HG03045 (cell line): ENCODE results near the gene OGFOD3.

Source experiments
- ATAC-seq: cut with Tn5 transposase; IDR thresholded peaks from one replicate; pipeline ENCODE4 v1.9.1; 2021; ENCODE audit warnings: mild to moderate bottlenecking, moderate library complexity; ENCODE audit not compliant: unreplicated experiment

The OGFOD3 gene

DNA sequence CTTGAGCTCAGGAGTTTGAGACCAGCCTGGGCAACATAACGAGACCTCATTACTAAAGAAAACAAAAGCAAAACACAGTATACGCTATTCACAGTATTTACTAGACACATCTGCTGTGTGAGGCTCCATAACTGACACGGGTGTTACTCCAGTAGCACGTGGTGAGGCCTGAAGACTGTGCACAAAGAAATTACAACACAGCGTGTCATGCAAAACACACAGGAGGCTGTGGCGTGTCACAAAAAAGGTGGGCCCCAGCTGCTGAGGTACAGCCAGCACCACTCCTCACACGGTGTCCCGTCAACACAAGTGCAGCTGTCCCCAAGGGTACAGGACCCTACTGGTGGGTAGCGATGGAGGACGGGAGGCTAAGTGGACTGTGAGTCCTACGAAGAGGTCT, 29.5 kb upstream of the OGFOD3 start:
- no peak for ATAC-seq

DNA sequence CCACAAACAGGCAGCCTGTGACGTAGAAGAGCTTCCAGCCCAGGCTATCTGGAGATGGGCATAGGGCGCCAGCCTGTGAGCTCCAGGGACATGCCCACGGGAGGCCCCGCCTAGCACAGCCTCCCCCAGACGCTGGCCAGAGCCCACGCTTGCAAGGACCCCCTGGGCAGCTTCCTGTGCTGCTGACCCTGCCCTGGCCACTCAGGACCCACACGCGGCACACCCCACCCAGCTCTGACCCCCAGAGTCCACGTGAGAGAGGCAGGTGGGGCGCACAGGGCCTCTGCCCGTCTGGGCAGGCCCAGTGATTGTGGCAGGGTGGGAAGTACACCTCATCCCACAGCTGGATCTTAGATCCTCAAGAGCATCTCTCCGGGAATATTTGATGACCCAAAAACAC, 28.3 kb upstream of the OGFOD3 start:
- no peak for ATAC-seq

DNA sequence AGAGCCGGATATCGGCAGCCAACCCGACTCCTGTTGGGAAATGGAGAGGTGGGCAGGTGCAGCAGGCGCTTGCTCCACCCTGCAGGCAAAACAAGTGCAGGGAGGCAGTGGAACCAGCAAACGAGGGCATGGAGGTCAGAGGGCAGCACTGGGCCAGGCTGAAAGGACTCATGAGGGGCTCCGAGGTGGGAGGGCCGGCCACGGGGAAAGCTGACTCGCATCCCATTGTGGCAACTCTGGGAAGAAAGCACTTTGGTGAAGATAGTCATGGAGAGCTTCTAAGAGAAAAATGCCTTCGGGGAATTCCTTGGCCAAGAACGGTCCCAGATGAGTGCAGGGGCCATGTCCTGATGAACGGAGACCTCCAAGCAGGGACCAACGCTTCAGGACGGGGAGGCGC, 27.7 kb upstream of the OGFOD3 start:
- ATAC-seq, result no peak

DNA sequence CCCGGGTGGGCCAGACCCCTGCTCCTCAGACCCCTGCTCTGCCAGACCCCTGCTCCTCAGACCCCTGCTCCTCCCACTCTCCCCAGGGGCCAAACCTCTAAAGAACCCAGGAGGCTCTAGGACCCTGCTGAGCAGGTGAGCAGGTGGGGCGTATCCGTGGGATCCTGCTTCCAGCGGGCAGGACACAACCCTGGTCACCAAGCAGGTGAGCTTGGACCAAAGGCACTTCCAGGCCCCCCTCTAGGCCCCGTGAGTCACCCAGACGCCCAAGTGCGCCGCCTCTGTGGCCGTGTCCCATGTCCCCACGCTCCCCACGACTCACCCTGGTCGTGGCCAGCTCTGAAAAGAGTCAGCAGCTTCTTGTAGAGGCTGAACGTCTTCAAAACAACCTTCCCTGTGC, 27.2 kb upstream of the OGFOD3 start:
- no peak for ATAC-seq

DNA sequence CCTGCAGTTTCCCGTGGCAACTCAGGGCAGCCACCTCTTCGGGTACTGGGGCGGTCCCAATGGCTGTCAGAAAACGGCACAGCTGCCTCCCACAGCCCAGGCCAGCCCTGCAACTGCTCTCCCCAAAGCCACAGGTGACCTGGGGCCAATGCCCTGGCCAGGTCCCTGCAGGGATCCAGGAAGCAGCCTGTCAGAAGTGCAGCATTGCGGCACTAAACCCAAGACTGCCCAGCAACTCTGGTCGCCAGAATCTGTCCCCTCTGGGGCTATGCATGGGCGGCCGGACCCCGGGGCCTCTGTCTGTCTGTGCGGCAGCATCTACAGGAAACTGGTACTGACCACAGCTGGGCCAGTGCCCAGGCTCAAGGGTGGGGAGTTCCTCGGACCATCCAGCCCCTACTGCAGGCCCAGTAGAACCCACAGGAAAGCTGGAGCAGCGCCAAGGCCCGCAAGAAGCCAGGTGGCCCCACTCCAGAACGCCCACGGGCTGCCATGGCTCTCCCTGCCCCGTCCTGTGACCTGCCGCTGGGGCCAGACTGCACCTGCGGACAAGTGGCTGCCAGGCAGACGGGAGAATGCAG, 26.6 kb upstream of the OGFOD3 start:
- ATAC-seq, result no peak

DNA sequence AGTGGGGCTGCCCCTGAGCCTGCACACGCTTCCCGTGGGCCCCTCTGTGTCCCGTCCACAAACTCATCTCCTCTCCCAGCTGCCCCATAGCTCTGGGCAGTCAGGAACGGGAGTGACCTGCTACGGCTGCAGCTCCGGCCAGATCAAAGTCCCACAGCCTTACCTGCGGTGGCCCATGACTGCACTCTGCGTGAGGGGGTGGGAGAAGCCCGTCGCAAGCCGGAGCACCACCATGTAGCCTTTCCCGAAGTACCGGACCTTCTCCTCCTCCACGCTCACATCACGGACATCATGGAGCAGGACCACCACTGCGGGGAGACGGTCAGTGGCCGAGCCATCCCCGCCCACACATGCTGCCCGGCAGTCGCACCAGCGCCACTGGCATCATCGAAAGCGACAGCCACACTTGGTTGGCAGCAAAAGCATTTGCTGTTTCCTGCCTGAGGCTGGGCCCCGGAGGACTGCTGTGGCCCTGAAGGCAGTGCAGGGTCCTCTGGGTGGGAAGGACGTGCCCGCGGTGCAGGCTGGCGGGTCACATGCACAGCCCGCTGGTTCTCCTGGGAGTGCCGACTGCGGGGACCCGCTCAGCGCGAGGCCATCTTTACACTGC, 26.0 kb upstream of the OGFOD3 start:
- ATAC-seq, result no peak

DNA sequence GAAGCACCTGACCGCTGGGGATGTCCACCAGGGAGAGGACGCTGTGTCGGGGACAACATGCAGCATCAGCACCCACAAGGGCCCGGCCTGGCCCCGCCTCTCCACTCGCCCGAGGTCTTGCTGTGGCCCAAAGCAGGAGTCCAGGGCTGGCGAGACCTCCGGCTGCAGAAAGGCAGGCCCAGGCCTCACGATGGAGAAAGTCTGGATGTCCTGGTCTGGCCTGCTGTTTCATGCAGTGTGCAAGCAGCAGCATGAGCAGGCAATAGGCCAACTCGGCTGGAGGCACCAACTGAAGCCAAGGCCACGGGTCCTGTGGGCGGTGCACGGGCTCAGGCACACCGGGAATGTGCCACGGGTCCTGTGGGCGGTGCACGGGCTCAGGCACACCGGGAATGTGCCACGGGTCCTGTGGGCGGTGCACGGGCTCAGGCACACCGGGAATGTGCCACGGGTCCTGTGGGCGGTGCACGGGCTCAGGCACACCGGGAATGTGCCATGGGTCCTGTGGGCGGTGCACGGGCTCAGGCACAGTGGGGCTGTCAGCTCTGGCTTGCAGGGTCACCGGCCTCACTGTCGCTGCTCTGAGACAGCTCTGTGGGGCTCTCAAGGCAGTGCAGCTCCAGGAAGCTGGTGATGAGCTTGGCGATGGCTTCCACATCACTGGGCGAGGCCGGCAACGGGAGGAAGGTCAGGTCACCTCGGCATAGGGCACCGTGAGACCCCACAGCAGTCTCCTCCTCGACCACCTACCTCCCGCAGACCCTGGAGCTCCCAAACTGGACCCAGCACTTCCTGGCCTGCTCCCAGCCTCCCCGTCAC, 25.3 kb upstream of the OGFOD3 start:
- no peak for ATAC-seq

DNA sequence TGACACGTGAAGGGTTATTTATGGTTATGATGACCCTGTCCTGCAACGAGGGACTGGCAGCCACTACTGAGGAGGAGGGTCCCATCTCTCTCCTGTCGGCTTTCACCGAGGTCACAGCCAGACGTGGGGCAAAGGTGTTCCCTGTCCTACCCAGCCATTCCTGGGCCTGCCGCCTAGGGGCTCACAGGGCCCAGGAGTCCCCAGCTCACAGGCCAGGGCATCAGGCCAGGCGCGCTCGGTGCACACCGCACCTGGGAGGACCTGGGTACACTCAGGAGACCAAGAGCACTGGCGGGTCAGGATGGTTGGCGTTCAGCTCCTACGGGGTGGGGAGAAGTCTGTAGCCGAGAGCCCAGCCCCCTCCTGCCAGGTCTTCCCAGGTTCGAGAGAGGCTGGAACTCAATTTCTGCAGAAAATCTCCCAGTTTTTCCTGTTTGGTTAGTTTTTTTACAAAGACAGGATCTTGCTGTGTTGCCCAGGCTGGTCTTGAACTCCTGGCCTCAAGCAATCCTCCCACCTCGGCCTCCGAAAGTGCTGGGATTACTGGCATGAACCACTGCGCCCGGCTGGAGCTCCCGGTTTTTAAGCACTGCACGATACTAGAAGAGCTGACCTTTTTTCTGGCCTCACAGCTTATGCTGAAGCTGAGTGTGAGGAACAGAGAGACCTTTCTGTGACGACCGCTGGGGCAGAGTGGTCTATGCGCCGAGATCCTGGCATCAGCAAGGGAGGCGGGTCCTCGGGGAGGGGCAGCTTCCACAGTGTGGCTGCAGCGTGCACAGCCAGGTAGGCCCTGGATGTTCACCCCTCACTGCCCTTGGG, 24.5 kb upstream of the OGFOD3 start:
- ATAC-seq, result no peak

DNA sequence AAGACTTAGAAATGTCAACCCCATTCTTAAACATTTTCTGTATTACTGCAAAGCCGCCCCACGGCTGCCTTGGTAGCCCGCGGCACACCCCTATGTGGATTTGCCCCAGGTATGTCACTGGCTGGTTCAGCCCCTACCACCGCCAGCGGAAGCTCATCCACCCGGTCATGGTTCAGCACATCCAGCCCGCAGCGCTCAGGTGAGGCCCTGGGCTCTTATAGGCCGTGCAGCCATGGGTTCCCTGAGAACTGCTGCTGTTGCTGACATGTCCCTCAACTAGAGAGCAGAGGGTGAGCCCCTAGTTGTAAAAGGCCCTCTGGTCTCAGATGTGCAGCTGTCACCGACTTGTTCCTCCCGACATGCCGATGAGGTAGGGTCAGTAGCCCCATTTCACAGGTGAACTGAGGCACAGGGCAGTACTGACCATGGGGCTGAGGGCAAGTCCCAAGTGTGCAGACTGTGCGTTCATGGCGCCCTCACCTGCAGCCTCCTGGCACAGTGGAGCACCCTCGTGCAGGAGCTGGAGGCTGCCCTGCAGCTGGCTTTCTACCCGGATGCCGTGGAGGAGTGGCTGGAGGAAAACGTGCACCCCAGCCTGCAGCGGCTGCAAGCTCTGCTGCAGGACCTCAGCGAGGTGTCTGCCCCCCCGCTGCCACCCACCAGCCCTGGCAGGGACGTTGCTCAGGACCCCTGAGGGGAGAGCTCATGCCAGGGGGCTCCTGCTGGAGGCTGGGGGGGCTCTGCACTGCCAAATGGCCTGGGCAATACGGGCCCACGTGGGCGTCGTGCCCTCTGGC, 23.5 kb upstream of the OGFOD3 start:
- no peak for ATAC-seq

DNA sequence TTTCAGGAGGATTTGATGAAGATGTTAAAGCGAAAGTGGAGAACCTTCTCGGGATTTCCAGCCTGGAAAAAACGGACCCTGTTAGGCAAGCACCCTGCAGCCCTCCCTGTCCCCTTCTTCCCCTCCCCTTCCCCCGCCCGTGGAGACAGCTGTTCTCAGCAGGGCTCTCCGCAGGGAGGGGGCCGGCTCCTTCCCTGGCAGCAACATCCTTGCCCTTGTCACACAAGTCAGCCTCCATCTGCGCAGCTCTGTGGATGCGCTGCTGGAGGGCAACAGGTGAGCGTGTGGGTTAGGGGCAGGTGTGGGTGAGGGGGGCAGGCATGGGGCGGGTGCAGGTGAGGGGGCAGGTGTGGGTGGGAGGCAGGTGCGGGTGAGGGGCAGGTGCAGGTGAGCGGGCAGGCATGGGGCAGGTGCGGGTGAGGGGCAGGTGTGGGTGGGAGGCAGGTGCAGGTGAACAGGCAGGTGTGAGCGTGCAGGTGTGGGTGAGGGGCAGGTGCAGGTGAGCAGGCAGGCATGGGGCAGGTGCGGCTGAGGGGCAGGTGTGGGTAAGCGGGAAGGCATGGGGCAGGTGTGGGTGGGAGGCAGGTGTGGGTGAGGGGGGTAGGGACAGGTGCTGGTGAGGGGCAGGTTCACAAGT, 22.7 kb upstream of the OGFOD3 start:
- no peak for ATAC-seq

DNA sequence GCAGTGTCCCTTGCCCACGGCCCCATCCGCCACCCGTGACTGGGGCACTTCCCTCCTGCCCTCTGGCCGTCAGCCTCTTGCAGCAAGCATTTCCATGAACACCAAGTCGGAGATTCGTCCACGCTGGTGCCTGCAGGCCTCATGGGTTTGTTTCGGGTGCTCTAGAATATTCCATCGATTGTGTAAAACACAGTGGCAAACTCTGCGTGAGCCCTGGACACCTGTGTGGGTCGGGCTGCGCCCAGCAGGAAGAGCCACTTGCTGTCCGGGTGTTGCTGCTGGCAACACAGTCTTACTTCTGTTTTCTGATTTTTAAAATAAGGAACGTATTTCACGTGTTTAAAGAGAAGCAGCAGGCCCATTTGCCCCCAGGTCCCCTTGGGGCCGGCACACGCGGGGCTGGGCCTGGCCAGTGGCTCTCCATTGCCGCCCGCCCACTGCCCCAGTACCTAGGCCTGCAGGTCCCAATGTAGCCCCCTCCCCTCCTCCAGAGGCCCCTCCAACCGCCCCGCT, 22.1 kb upstream of the OGFOD3 start:
- no peak for ATAC-seq

DNA sequence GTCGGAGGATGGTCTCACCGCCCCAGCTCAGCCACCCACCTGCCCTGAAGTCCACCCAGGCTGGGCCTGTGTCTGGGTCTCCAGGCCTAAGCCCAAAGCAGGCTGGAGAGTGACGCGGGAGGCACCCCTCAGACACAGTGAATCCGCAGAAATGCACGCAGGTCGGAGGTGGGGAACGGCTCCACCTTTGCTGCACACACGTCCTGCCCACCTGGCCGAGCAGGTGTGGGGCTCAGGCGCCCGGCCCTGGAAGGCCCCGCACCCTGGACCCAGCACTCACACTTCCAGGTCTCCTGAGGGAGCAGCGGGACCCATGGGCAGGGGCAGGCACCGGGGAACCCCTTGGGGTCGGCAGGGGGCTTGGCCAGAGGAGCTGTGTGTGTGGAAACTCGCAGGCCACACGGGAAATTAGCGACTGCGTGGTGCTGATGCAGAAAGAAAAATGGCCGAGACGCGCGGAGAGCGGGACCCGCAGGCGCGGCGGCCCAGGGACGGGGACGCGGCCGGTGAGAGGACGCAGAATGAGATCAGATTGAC, 21.5 kb upstream of the OGFOD3 start:
- ATAC-seq, result no peak

DNA sequence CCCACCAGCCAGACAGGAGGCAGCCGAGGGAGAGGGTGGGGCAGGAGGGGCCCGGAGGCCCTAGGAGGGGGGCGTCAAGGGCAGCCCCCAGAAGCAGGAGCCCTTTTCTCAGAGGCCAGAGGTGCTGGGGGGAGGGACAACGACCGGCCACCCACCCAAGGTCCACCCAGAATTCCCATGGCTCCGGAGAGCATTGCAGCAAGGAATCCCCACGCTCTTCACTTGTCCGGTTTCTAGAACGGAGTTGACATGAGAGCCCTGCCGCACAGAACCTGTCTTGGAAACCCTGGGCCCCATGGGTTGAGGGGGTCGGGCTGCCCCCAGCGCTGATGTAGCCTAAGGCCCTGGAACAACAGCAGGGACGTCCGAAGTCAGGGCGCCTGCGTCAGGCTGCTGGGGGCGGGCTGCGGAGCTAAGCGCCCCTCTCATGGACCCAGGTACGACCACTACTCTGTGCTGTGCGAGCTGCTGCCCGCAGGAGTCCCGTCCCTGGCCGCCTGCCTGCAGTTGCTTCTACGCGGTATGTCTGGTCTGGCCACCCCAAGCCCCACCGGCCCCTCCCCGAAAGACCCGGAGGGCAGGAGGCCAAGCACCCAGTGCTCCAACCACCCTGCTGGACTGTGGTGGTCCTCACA, 20.9 kb upstream of the OGFOD3 start:
- ATAC-seq, result no peak

DNA sequence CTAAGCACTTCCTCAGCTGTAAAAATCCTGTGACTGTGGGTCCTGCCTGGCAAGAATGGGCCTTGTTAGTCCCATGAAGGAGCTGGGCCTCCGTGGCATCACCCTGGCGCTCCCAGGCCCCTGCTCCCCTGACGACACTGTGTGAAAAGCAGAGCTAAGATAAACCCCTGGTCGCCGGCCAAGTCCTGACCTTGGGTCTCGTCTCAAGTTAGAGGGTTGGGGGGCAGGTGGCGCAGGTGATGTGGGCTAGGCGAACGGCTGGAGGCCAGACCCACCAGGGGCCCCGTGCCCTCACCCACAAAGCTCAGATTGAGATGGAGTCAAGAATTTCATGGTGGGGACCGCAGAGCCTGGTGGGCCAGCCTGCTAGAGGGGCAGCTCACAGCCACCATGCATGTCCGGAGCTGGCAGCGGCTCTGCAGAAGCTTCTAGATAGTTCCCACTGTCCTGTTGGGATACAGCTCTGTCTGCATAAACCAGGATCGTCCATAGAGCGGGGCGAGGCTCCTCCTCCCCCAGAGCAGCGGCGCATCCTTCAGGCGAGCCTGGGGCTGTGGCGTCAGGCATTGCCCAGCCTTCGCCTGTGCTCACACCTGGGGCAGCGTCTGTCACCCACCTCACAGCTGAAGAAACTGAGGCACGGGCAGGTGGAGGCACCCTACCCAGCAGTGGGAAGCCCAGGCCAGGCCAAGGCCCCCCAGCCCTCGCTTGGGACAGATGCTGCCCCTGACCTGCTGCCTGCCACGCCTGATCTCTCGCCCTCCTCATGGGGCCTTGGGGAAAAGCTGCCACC, 20.2 kb upstream of the OGFOD3 start:
- no peak for ATAC-seq

DNA sequence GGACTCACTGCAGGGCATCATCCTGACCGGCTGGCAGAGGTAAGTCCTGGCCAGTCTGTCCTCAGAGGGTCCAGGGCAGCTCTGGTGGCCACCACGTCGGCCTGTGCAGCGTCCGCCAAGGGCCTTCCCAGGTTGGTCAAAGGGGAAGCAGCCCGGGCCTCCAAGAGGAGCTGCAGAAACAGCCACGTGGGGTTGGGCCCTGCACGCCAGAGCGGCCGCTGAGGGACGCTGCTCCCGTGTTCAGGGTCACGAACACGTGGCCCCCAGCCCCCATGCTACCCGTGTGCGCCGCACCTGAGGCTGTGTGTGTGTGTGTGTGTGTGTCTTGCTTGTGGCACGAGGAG, 18.9 kb upstream of the OGFOD3 start:
- ATAC-seq, result no peak

DNA sequence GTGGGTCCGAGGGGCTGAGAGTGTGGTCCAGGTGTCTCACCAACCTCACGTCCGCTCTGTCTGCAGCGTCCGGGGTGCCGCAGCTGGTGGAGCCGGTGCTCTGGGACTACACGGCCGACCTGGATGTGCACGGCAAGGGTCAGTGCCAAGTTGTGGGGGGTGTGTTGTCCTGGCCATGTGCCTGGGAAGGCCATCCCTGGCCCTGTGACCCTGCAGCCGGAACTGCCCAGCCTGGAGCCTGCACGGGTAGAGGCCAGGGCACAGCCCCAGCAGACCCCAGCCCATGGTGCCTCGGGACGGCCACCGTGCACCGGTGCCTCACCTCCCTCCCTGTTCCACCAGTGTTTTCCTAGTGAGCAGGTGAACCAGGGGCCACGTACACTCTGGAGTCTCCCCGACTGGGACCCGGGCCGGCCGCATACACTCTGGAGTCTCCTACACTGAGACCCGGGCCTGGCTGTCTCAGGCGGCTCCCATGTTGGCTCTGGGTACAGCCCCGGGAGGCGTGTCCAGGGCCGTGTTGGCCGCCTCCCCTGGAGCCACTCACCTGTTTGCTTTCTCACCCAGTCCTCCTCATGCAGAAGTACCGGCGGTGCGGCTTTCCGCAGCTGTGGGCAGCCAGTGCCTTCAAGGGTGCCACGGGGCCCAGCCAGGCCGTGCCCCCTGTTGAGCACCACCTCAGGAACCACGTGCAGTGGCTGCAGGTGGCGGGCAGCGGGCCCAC, 18.4 kb upstream of the OGFOD3 start:
- ATAC-seq, result no peak

DNA sequence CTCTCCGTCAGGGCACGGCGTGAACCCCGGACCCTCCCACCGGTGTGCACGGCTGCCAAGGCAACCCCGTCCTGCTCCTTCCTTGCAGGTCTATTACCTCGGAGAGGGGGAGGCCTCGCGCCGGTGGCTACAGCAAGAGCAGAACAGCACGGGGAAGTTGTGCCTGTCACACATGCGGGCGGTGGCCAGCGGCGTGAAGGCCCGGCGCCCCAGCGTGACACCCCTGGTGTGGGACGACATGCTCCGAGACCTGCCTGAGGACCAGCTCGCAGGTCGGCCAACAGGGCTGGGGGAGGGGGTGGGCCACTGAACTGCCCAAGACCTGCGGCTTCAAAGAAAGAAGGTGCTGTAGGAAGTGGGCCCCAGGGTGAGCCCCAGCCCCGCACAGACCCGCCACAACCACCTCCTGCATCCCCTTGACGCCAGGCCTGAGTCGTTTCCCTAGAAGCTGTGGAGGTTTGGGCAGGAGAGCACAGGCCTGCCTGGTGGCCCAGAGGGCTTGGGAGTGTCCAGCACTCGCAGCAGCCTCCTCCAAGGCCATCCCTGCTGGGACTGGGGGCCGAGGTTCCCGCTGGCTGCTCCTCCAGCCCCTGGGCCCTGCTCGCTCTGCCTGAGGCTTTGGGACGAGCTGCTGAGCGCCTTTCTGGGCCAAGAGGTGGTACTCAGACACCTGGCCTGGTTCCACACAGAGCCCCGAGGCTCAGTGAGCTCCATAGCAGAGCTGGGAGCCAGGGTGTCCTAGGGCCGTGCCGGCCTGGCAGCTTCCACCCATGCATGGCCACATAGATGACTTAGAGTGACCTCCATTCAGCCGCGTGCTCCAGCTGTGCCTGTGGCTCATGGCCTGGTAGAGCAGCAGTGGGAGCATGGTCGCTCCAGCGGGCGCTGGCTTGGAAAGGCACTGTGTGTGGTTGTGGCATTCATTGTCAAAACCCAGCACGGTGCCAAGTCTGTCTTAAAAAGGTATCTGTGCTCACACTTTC, 17.5 kb upstream of the OGFOD3 start:
- ATAC-seq, result no peak
